Keratinocyte (primary cell): Measurements from ENCODE around the gene OR5B17. TPM values are rescaled to one million over a fixed set of nuclear protein-coding genes. Genes with fewer than 3 reads are reported as not detected.

Experiments used
- DNase-seq: peaks from one replicate; pipeline ENCODE4 v3.0.0-alpha.2; 2011; ENCODE audit warnings: low read depth, missing footprints, low spot score
- FAIRE-seq: peaks from 2 replicates; lab custom pipeline; 2011; peaks lifted over from hg19 to GRCh38; lab: Jason Lieb, UNC
- H2AFZ ChIP-seq: 2 replicates; pipeline ENCODE4 v1.6.0; 2012; ENCODE audit warnings: low read length, control low read depth, inconsistent platforms; ENCODE audit not compliant: control insufficient read depth
- H3K27ac ChIP-seq: 2 replicates; pipeline ENCODE4 v1.5.1; 2011; ENCODE audit warnings: low read length; ENCODE audit not compliant: control insufficient read depth, insufficient read depth
- H3K27me3 ChIP-seq: 3 replicates; pipeline ENCODE4 v1.6.0; 2011; ENCODE audit warnings: low read length; ENCODE audit not compliant: control insufficient read depth, insufficient read depth; ENCODE audit errors: extremely low read depth
- H3K36me3 ChIP-seq, 2 experiments: 2 replicates in 1 of 2; 3 replicates in 1 of 2; pipeline ENCODE4 v1.5.1; 2011; ENCODE audit warnings: low read length in 2 of 2, mild to moderate bottlenecking in 1 of 2; ENCODE audit not compliant: control insufficient read depth in 2 of 2, insufficient read depth in 2 of 2; ENCODE audit errors: extremely low read depth in 1 of 2
- H3K4me1 ChIP-seq: 3 replicates; pipeline ENCODE4 v1.5.1; 2011; ENCODE audit warnings: low read length; ENCODE audit not compliant: control insufficient read depth, insufficient read depth; ENCODE audit errors: extremely low read depth
- H3K4me2 ChIP-seq: 3 replicates; pipeline ENCODE4 v1.6.0; 2011; ENCODE audit warnings: low read depth, low read length; ENCODE audit not compliant: control insufficient read depth, insufficient read depth; ENCODE audit errors: extremely low read depth
- H3K4me3 ChIP-seq, 3 experiments: fragments of 200-600 bp in 1 of 3; sonication (generic) in 1 of 3; 2 replicates in 2 of 3; 3 replicates in 1 of 3; pipeline ENCODE4 v1.5.1; 2011 to 2016; ENCODE audit warnings: low read length in 3 of 3, mild to moderate bottlenecking in 3 of 3, control low read depth in 2 of 3, inconsistent platforms in 1 of 3, low read depth in 1 of 3, mixed read lengths in 1 of 3, mixed run types in 1 of 3, moderate library complexity in 1 of 3; ENCODE audit not compliant: control insufficient read depth in 2 of 3, insufficient read depth in 2 of 3; ENCODE audit errors: extremely low read depth in 1 of 3
- H3K79me2 ChIP-seq: 2 replicates; pipeline ENCODE4 v1.6.0; 2012; ENCODE audit warnings: low read length; ENCODE audit not compliant: control insufficient read depth, insufficient read depth
- H3K9ac ChIP-seq: 3 replicates; pipeline ENCODE4 v1.6.0; 2011; ENCODE audit warnings: low read length; ENCODE audit not compliant: control insufficient read depth, insufficient read depth; ENCODE audit errors: extremely low read depth
- H3K9me1 ChIP-seq: 3 replicates; pipeline ENCODE4 v1.6.0; 2011; ENCODE audit warnings: low read length; ENCODE audit not compliant: control insufficient read depth, insufficient read depth; ENCODE audit errors: extremely low read depth
- H3K9me3 ChIP-seq: 2 replicates; pipeline ENCODE4 v1.5.1; 2012; ENCODE audit warnings: low read depth, low read length; ENCODE audit not compliant: control insufficient read depth
- H4K20me1 ChIP-seq: 3 replicates; pipeline ENCODE4 v1.6.0; 2011; ENCODE audit warnings: low read length; ENCODE audit not compliant: control insufficient read depth, insufficient read depth; ENCODE audit errors: extremely low read depth
- EZH2 ChIP-seq: IDR thresholded peaks from one replicate; pipeline ENCODE4 v1.6.1; 2012; ENCODE audit warnings: inconsistent platforms, mild to moderate bottlenecking, low read length, moderate library complexity
- dilution Hi-C: fragments of 300-500 bp; cut with MboI; formaldehyde crosslinking; loops from one replicate; pipeline ENCODE4 v1.7.0; 2020; ENCODE audit warnings: low sequenced_read_pairs; ENCODE audit not compliant: extremely low pct_ligation_motif_present
- polyA plus RNA-seq, 5 experiments: library from polyadenylated mRNA; depleted of rRNA in 3 of 5; stranded (reverse) in 3 of 5; stranded (forward) in 1 of 5; unstranded in 1 of 5; fragments of >200 nt; gene quantifications; 1 replicate in 1 of 5; 2 replicates in 3 of 5; 3 replicates in 1 of 5; pipeline versions ENCODE4 v1.2.1 to v1.2.3, GENCODE V29; 2011 to 2012; ENCODE audit warnings: missing spikeins in 2 of 5, low read depth in 1 of 5, low replicate concordance in 1 of 5
- TF ChIP-seq, protein P1 (sequence below), 3 experiments: IDR thresholded peaks in 1 of 3; conservative IDR thresholded peaks in 1 of 3; optimal IDR thresholded peaks in 1 of 3; 2 replicates in 2 of 3; 3 replicates in 1 of 3; pipeline versions ENCODE3 to v1.5.1; 2011; ENCODE audit warnings: low read length in 3 of 3, mild to moderate bottlenecking in 3 of 3, moderate library complexity in 2 of 3, control low read depth in 1 of 3, inconsistent platforms in 1 of 3; ENCODE audit not compliant: insufficient read depth in 2 of 3; ENCODE audit errors: extremely low read depth in 1 of 3

Gene OR5B17
- polyA plus RNA-seq, 1 donor (not counting 4 experiments of a cell fraction or from before 2014, with no cell fraction given): not detected

DNA sequence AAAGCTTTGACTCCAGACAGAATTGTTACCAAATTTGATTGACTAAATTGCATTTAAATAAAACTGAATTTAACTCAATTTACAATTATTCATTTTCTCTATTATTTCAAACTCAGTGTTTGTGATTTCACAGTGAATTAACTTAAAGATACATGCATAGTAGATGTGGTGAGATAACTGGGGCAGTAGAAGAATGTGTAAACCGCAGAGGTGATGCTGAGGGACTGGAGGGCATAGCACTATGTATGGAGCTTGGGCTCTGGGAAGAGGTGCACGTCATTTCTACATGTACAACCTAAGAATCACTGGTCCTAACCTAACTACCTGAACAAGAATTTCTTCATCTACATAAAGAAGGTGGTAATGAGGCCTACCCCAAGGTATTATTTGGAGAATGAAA, 13.7 kb downstream of the OR5B17 start:
- Histone ChIP-seq H3K4me2 (no peak overlapping the region), H3K27me3 (no peaks in the 10 kb centered on the region), H3K9me1 (no peaks in the 10 kb centered on the region), H3K36me3 (no peaks in the 10 kb centered on the region), H3K4me3 (no peak overlapping the region), H3K27ac (no peak overlapping the region), H3K79me2 (no peaks in the 10 kb centered on the region), H4K20me1 (no peaks in the 10 kb centered on the region), H3K4me1 (no peaks in the 10 kb centered on the region), H3K9ac (no peak overlapping the region), H3K9me3 (no peaks in the 10 kb centered on the region), H2AFZ (no peak overlapping the region)
- TF ChIP-seq, protein P1, sequence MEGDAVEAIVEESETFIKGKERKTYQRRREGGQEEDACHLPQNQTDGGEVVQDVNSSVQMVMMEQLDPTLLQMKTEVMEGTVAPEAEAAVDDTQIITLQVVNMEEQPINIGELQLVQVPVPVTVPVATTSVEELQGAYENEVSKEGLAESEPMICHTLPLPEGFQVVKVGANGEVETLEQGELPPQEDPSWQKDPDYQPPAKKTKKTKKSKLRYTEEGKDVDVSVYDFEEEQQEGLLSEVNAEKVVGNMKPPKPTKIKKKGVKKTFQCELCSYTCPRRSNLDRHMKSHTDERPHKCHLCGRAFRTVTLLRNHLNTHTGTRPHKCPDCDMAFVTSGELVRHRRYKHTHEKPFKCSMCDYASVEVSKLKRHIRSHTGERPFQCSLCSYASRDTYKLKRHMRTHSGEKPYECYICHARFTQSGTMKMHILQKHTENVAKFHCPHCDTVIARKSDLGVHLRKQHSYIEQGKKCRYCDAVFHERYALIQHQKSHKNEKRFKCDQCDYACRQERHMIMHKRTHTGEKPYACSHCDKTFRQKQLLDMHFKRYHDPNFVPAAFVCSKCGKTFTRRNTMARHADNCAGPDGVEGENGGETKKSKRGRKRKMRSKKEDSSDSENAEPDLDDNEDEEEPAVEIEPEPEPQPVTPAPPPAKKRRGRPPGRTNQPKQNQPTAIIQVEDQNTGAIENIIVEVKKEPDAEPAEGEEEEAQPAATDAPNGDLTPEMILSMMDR (optimal IDR thresholded peaks at IDR 0.05 in 1 of 3, IDR thresholded peaks at IDR 0.05 in 1 of 3, conservative IDR thresholded peaks at IDR 0.05 in 1 of 3; ENCODE audit: extremely low read depth in 1 of 3, insufficient read depth in 2 of 3, low read length in 3 of 3): no peak
- TF ChIP-seq EZH2: no peak
- no peak for DNase-seq
- dilution Hi-C loops: no loop called here
- no peak for FAIRE-seq

DNA sequence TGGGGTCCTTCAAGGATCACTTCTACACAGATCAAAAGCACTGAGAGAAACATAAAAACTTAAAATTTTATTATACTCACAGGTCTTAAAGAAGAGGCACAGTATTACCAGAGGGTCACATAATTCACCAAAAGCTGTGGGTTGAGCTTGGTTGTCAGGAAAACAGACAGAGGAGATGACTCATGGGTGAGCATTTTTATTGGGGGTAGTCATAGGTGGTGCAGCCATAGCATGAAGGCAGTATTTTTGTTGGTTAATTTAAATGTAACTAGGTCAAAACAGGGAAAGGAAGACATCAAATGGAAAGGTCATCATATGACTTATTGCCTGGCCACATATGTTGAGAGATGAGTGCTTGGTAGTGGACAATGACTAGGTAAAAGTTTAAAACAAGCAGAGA, 24.2 kb downstream of the OR5B17 start:
- H2AFZ ChIP-seq: peak overlapping the region; percentile 81
- no peaks in the 10 kb centered on the region for H3K36me3 ChIP-seq
- DNase-seq (peak; percentile 26), FAIRE-seq (peak; percentile 78)
- dilution Hi-C loops: no loop called here
- no peaks in the 10 kb centered on the region for H3K79me2 ChIP-seq
- H3K4me1 ChIP-seq: peaks cover 12% of the 10 kb centered on the region
- H3K4me2 ChIP-seq: peak overlapping the region; percentile 68
- peak overlapping the region in 1 of 3 experiments; percentile 38 for H3K4me3 ChIP-seq
- no peaks in the 10 kb centered on the region for H3K9me1 ChIP-seq
- no peaks in the 10 kb centered on the region for H3K27me3 ChIP-seq
- no peak overlapping the region for H3K9ac ChIP-seq
- no peaks in the 10 kb centered on the region for H3K9me3 ChIP-seq
- no peaks in the 10 kb centered on the region for H4K20me1 ChIP-seq
- H3K27ac ChIP-seq: peak overlapping the region; percentile 60
- no peak for TF ChIP-seq EZH2
- TF ChIP-seq, protein P1 (optimal IDR thresholded peaks at IDR 0.05 in 1 of 3, IDR thresholded peaks at IDR 0.05 in 1 of 3, conservative IDR thresholded peaks at IDR 0.05 in 1 of 3; ENCODE audit: extremely low read depth in 1 of 3, insufficient read depth in 2 of 3, low read length in 3 of 3): no peak
